ENCODE results near the gene CRACR2A.

CRACR2A gene
- long read RNA-seq, donor 1: 0 reads
- long read RNA-seq, donor 2: 0 reads
- long read RNA-seq, donor 3: 0 reads
- long read RNA-seq, donor 4: 0 reads
- long read RNA-seq, donor 5: 0 reads
- long read RNA-seq, donor 6: 0 reads
- long read RNA-seq, donor 7: 0 reads
- long read RNA-seq, donor 8: 0 reads

DNA sequence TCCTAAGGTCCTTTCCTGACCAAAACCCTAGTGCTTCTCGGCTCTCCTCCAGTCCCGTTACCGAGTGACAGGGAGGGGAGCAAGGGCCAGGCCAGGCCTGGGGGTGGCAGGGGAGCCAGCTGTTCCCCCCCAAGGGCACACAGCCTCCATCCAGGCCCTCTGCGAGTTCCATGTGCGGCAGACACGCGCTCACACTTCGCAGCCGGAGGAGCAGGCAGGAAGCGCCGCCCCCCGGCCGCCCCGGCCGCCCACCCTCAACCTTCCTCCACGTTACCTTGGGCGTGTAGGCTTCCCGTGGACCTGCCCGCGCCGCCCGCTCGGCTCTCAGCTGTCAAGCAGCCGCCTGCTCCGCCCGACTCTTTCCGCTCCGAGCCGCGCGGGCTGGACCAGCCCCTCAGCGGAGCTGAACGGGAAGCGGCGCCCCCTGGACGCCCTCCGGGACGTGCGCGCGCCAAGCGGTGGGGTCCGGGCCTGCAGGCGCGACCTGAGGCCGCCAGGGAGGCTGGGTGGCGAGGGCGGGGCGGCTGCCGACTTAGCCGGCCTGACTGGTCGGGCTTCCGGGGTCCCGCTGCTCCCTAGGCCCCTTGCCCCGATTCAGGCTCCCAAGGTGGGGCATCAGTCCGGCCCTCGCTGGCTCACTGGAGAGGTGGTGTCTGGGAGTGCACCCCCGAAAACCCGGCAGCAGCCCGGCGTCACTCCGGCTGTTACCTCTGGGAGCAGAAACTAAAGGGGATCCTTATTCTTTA lies at the start of gene CRACR2A:
Gene CRACR2A, minus strand, starts transcription at position 369 of the 746 bp plus-strand sequence. CDS start 56,110 bp downstream, outside the sequence.
- DNase-seq: peak; percentile 75

DNA sequence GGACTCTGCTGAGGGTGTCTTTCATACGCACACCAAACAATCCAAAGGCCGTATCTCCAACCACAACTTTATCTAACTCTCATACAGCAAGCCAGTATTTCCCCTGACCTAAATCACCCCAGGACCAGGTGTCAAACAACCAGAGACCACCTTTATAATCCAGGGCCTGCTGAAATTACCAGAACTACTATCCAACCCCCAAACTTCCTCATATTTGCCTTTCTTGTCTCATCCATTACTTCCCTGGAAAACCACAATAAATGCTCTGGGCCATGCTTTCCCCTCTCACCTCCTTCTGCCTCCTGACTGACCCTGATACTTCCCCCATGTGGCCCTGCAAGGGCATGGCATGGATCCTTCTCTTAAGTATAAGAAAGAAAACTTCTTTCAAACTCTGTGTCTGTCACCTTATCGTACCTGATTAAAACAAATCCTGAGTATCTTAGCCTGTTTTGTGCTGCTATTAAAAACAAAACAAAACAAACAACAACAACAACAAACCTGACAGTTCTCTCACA lies 44.7 kb upstream of the CRACR2A start:
- DNase-seq: no peak

DNA sequence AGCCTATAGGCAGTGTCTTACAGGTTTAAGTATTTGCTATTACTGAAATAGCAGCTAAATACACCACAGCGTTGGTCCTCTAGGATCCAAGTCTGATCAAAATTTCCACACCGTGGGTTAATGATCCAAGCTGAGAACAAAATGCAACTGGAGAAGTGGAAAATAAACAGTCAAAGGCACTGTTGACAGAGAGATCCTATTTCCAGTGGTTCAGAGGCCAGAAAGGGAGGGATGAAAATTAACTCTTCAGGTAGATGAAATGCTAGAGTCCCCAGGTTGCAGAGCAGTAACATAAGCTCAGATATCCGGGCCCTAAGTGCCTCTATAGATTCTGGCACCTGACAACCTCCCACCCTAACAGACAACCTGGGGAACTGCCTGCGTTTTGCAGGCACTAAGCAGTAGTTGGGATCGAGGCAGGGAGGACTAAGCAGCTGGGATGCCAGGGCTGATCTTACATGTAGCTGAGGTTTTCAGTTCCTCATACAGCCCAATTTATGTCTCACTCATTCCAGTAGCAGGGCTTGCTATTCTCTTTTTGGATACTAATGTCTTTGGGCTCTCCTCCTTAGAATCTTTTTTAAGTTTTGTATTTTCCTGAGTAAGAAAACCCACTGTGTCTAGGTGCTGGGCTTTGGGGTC lies 42.7 kb upstream of the CRACR2A start:
- DNase-seq: peak; percentile 25

DNA sequence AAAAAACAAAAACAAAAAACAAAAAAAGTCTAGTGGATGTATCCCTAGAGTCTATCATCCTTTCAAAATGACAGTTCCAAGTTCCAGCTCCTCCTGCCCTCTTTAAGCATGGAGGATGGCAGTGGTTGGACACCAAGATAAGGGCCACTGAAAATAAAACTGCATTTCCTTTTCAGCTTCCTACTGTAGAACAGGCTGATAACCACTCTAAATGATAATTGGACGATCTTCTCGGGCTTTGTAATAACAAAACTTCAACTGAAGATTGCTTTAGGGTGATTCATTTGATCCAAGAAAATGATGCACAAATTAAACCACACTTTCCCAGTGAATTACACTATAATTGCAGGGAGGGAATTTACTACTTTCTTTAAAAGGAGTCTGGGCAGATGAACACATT lies 42.2 kb upstream of the CRACR2A start:
- no peak for DNase-seq

- DNase-seq: no peak
Observed at GRCh38 chr12:3792623-3793288, 39.8 kb upstream of the CRACR2A start.

DNA sequence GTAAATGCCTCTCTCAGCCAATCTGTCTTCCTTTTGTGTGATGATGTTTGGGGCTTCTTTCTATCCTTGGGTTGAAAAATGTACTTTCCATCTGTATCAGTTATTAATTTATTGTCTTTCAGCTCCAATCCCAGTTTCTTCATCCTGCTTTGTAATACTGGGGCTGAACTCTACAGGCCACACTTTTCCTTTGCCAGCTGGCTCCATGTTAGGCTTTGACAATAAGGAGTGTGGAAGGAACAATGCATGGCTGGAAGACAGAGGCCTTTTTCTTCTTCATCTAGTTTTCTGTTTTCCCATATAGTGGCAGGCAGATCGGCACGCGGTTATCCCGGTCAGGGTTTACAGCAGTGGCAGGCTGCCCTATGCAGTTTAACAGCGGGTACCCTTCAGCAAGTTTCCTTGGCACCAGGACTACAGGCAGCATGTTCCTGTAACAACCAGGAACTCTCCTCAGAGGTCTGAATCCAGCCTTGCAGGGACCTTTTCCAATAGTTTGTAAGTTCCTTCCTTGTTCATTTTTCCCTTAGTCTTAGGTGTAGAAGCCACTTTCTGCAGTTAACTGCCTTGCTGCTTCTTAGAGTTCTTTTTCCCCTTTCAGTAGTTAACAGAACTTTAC lies 38.5 kb upstream of the CRACR2A start:
- no peak for DNase-seq

- DNase-seq: no peak
Observed at GRCh38 chr12:3790642-3791041, 37.7 kb upstream of the CRACR2A start.

DNA sequence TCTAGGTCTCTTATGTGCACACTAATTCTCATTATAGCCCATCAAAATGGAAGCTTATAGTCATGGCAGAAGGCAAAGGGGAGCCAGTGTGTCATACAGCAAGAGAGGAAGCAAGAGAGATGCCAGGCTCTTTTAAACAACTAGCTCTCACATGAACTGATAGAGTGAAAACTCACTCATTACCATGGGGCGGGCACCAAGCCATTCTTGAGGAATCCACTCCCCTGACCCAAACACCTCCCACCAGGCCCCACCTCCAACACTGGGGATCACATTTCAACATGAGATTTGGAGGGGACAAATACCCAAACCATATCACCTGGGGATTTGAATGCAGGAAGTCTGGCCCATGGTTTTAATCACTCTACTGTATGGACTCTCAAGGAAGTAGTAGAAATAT lies 36.9 kb upstream of the CRACR2A start:
- DNase-seq: no peak

GRCh38 chr12:3777206-3777809 lies 24.4 kb upstream of the CRACR2A start:
- DNase-seq: no peak

- DNase-seq: no peak
Observed at GRCh38 chr12:3775385-3776035, 22.6 kb upstream of the CRACR2A start.

DNA sequence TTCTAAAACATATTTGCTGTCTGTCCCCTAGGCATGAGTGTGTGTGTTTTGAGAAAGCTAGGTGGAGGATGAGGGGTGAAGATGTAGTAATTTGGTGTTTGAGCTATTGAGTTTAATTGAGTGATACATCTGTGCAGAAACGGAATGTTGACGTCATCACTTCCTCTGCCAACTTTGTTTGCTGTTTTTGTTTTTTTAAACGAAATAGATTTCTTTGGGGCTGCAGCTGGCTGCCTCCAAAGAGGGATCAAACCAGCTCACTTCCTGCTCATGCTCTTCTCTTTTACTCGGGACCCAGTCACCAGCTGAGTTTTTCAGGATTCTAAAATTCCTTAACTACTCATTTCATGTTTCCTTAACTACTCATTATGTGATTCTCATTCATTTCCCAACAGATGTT lies 19.5 kb upstream of the CRACR2A start:
- no peak for DNase-seq

GRCh38 chr12:3771853-3772252 lies 18.9 kb upstream of the CRACR2A start:
- no peak for DNase-seq

DNA sequence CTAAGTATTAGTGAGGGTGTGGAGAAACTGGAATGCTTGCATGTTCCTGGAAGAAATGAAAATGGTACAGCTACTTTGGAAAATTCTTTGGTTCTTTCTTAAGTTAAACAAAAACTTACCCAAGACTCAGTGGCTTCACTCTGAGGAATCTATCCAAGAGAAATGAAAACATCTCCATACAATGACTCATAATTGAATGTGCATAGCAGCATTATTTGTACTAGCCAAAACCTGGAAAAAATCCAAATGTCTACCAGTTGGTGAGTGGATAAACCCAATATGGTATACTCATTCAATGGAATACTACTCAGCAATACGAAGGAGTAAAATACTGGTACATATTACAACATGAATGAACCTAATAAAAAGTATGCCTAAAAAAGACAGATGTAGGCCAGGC lies 18.0 kb upstream of the CRACR2A start:
- DNase-seq: no peak

GRCh38 chr12:3768911-3769447 lies 16.1 kb upstream of the CRACR2A start:
- DNase-seq: no peak

DNA sequence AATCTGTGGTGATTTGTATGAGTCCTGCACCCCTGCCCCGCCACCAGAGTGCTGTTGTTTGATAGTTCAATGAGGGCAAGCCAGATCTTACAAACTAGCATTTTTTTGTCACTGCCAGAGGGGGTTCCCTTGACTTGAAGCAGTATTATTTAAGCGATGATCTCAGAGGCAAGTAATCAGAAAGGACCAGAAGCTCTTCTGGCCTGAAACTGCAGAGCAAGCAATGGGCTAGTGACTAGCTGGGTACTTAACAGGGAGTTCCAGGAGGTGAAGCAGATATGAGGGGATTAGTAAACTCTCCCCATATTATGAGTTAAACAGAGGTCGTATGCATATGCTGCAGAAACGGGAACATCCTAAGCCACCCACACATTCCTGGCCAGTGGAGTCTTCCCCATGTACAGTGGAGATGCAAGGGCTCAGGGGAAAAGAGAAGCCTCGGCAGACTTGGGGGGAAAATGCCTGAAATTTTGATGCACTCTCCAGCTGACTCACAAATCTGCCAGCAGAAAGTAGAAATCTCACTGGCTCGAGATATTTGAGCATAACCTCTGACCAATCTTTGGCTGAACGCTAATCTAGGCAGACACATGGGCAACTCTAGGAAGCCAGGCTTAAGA lies 8.3 kb upstream of the CRACR2A start:
- no peak for DNase-seq

DNA sequence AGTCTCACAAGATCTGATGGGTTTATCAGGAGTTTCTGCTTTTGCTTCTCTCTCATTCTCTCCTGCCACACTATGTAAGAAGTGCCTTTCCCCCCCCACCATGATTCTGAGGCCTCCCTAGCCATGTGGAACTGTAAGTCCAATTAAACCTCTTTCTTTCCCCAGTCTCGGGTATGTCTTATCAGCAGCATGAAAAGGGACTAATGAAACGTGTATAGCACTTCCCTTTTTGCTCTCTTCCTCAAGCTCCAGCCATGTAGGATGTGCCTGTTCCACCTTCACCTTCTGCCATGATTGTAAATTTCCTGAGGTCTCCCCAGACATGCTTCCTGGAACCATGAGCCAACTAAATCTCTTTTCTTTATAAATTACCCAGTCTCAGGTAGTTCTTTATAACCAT lies 7.0 kb upstream of the CRACR2A start:
- DNase-seq: no peak

GRCh38 chr12:3757261-3757660 lies 4.4 kb upstream of the CRACR2A start:
- no peak for DNase-seq

GRCh38 chr12:3755898-3756297 lies 3.0 kb upstream of the CRACR2A start:
- DNase-seq: no peak

DNA sequence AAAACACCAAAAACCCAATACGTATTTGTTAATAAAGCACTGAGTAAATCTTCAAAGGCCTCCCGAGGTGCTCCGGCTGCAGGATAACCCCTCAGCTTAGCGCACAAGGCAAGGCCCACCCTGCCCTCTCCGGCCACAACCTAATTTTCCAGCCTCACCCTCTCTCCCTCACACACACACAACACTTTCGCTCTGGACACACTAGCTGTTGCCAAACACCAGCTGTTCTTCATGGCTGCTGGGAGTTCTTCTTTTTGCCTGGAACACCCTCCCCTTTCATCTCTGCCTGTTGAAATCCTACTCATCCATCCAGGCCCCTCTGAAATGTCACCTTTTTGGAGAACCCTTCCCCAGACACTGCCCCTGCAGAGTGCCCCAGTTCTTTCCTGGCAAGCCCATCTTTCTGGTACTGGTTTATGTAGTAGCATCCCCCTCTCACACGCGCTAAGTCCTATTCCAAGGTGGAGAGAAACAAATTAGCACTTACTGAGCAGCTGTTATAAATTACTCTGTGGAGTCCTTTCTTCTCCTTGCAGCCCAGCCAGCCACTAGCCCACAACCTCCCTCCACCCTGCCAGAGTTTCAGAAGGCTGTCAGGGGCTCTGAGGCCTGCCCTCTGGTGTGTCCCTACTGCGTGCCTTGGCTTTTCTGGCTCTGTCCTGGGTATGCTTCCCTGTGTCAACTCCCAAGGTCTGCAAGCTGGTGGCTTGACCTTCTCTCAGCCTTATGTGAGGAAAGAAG lies 805 bp upstream of the CRACR2A start:
- DNase-seq: no peak

GRCh38 chr12:3752096-3752709 lies 706 bp downstream of the CRACR2A start:
- peak; percentile 36 for DNase-seq
